Mesenchymal stem cell (in vitro differentiated cells and primary cell): ENCODE measurements around the gene C10orf143.

Experiments used
- DNase-seq: peaks from one replicate; pipeline ENCODE4 v3.0.0-alpha.2; 2013
- H2AFZ ChIP-seq: one replicate; pipeline ENCODE4 v1.6.1; 2013; ENCODE audit warnings: low read depth, mild to moderate bottlenecking, control low read depth, inconsistent platforms, low read length, moderate library complexity
- H2AK5ac ChIP-seq: 2 replicates; pipeline ENCODE4 v1.6.1; 2013; ENCODE audit warnings: low read length, moderate library complexity, mild to moderate bottlenecking, inconsistent platforms; ENCODE audit not compliant: severe bottlenecking
- H2BK120ac ChIP-seq: one replicate; pipeline ENCODE4 v1.6.1; 2013; ENCODE audit warnings: low read depth, mild to moderate bottlenecking, inconsistent platforms, low read length, moderate library complexity
- H2BK12ac ChIP-seq, 2 experiments: one replicate each; pipeline ENCODE4 v1.6.1; 2013; ENCODE audit warnings: inconsistent platforms in 2 of 2, low read length in 2 of 2, mild to moderate bottlenecking in 2 of 2, moderate library complexity in 2 of 2, control low read depth in 1 of 2
- H2BK15ac ChIP-seq: one replicate; pipeline ENCODE4 v1.6.1; 2013; ENCODE audit warnings: mild to moderate bottlenecking, low read depth, inconsistent platforms; ENCODE audit not compliant: poor library complexity, severe bottlenecking
- H2BK5ac ChIP-seq: 2 replicates; pipeline ENCODE4 v1.6.1; 2013; ENCODE audit warnings: low read depth, mild to moderate bottlenecking, low read length, control low read depth, inconsistent platforms; ENCODE audit not compliant: poor library complexity, severe bottlenecking
- H3K14ac ChIP-seq, 2 experiments: one replicate each; pipeline ENCODE4 v1.6.1; 2013; ENCODE audit warnings: inconsistent platforms in 2 of 2, low read length in 2 of 2, control low read depth in 1 of 2, mild to moderate bottlenecking in 1 of 2, moderate library complexity in 1 of 2
- H3K18ac ChIP-seq, 2 experiments: one replicate each; pipeline ENCODE4 v1.6.1; 2013; ENCODE audit warnings: inconsistent platforms in 2 of 2, low read length in 2 of 2, control low read depth in 1 of 2, low read depth in 1 of 2, mild to moderate bottlenecking in 1 of 2
- H3K23ac ChIP-seq, 2 experiments: one replicate each; pipeline ENCODE4 v1.6.1; 2013; ENCODE audit warnings: inconsistent platforms in 2 of 2, low read length in 2 of 2, mild to moderate bottlenecking in 2 of 2, moderate library complexity in 2 of 2, control low read depth in 1 of 2
- H3K27ac ChIP-seq: 2 replicates; pipeline ENCODE4 v1.5.1; 2013; ENCODE audit warnings: mild to moderate bottlenecking, moderate library complexity, low read length, control low read depth, inconsistent platforms; ENCODE audit not compliant: poor library complexity, severe bottlenecking
- H3K27me3 ChIP-seq, 2 experiments: 2 replicates each; pipeline versions ENCODE4 v1.6.1 to v1.7.0; 2013; ENCODE audit warnings: low read length in 2 of 2, mild to moderate bottlenecking in 2 of 2, moderate library complexity in 2 of 2, control low read depth in 1 of 2, inconsistent platforms in 1 of 2; ENCODE audit not compliant: control insufficient read depth in 1 of 2, insufficient read depth in 1 of 2
- H3K36me3 ChIP-seq, 2 experiments: 2 replicates each; pipeline versions ENCODE4 v1.6.1 to v1.7.0; 2013; ENCODE audit warnings: low read length in 2 of 2, control low read depth in 1 of 2, inconsistent platforms in 1 of 2, low read depth in 1 of 2, mild to moderate bottlenecking in 1 of 2; ENCODE audit not compliant: insufficient read depth in 2 of 2, control insufficient read depth in 1 of 2
- H3K4ac ChIP-seq, 2 experiments: one replicate each; pipeline ENCODE4 v1.6.1; 2013; ENCODE audit warnings: inconsistent platforms in 2 of 2, low read length in 2 of 2, mild to moderate bottlenecking in 2 of 2, moderate library complexity in 2 of 2, control low read depth in 1 of 2, low read depth in 1 of 2
- H3K4me1 ChIP-seq: 2 replicates; pipeline ENCODE4 v1.6.1; 2013; ENCODE audit warnings: low read depth, low read length, control low read depth; ENCODE audit not compliant: control insufficient read depth, insufficient read depth
- H3K4me2 ChIP-seq: 2 replicates; pipeline ENCODE4 v1.6.1; 2013; ENCODE audit warnings: low read length, mild to moderate bottlenecking, inconsistent platforms; ENCODE audit not compliant: poor library complexity, severe bottlenecking
- H3K4me3 ChIP-seq, 2 experiments: 2 replicates each; pipeline versions ENCODE4 v1.5.1 to v1.7.0; 2013; ENCODE audit warnings: low read length in 2 of 2, mild to moderate bottlenecking in 2 of 2, control low read depth in 1 of 2, low read depth in 1 of 2; ENCODE audit not compliant: insufficient read depth in 1 of 2
- H3K79me1 ChIP-seq: replicated peaks from 2 replicates; pipeline ENCODE4 v1.6.1; 2013; ENCODE audit warnings: mild to moderate bottlenecking, control low read depth, low read length, inconsistent platforms; ENCODE audit not compliant: poor library complexity, severe bottlenecking
- H3K9ac ChIP-seq: 2 replicates; pipeline ENCODE4 v1.7.0; 2013; ENCODE audit warnings: mild to moderate bottlenecking, low read length, moderate library complexity
- H3K9me3 ChIP-seq: 2 replicates; pipeline ENCODE4 v1.7.0; 2013; ENCODE audit warnings: mild to moderate bottlenecking, low read length; ENCODE audit not compliant: control insufficient read depth
- H4K8ac ChIP-seq: one replicate; pipeline ENCODE4 v1.6.1; 2013; ENCODE audit warnings: inconsistent platforms, mild to moderate bottlenecking, low read length, moderate library complexity
- H4K91ac ChIP-seq: one replicate; pipeline ENCODE4 v1.6.1; 2013; ENCODE audit warnings: mild to moderate bottlenecking, low read length, inconsistent platforms
- WGBS: methylation state at CpG from one replicate; pipeline ENCODE4 v1.1.7; 2013; ENCODE audit warnings: mixed read lengths; 5-methylcytosine and 5-hydroxymethylcytosine counted together

Gene C10orf143

DNA sequence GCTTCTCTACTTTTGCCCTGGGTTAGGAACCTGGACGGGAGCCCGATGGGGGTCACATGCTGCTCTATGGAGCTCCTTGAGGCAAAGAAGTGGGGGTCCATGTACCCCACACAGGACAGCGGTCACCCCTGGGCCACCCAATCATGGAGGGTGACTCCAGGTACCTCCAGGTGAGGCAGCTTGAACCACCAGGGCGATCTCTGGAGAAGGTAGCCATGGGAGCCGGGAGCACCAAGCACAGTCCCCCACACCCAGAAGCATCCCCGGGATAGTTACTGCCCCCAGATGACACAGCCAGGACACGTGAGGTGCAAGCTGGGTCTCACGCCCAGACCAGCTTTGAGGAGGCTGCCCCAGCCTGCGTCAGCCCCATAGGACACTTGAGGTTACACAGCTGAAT, 58.4 kb downstream of the C10orf143 start:
- H3K23ac ChIP-seq, result no peak overlapping the region
- no peak for DNase-seq
- H3K9me3 ChIP-seq, result peaks cover 13% of the 10 kb centered on the region
- no peaks in the 10 kb centered on the region for H3K36me3 ChIP-seq
- no peak overlapping the region for H3K9ac ChIP-seq
- H3K4ac ChIP-seq, result no peak overlapping the region
- no peaks in the 10 kb centered on the region for H3K4me1 ChIP-seq
- H3K79me1 ChIP-seq, result no peaks in the 10 kb centered on the region
- no peak overlapping the region for H3K18ac ChIP-seq
- 92% methylated on average over 9 of the region's 9 CpGs for whole genome bisulfite sequencing
- H2BK5ac ChIP-seq, result no peak overlapping the region
- H2AFZ ChIP-seq, result no peak overlapping the region
- H3K4me2 ChIP-seq, result no peak overlapping the region
- H3K4me3 ChIP-seq, result no peak overlapping the region
- H3K27ac ChIP-seq, result no peak overlapping the region
- H2BK15ac ChIP-seq, result no peak overlapping the region
- H2BK120ac ChIP-seq, result no peak overlapping the region
- no peak overlapping the region for H4K91ac ChIP-seq
- no peak overlapping the region for H3K14ac ChIP-seq
- H2BK12ac ChIP-seq, result no peak overlapping the region
- no peak overlapping the region for H4K8ac ChIP-seq
- no peak overlapping the region for H2AK5ac ChIP-seq
- H3K27me3 ChIP-seq, result peaks cover 0 to 6% of the 10 kb centered on the region in 2 experiments

DNA sequence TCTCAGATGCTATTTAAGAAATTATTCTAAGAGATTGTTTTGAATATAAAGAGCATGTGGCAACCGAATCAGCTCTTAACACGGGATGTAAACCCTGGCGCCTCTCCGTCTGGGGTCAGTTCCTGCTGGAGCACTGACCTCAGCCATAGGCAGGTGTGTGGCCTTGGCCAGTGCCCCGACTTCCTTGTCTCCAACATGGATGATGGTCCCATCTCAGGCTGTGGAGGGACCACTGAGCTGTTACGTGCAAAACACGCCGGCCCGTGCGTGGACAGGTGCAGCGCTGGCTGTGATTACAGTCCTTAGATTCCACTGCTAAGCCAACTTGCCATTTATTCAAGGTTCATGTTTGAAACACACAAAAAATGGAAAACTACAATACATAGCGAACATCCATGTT, 59.9 kb downstream of the C10orf143 start:
- 94% methylated on average over 12 of the region's 12 CpGs for WGBS
- no peak overlapping the region for H2BK120ac ChIP-seq
- H3K9ac ChIP-seq, result no peak overlapping the region
- H2BK5ac ChIP-seq, result no peak overlapping the region
- peaks cover 0 to 10% of the 10 kb centered on the region in 2 experiments for H3K27me3 ChIP-seq
- no peak for DNase-seq
- no peaks in the 10 kb centered on the region for H3K4me1 ChIP-seq
- H3K9me3 ChIP-seq, result peaks cover 13% of the 10 kb centered on the region
- no peak overlapping the region for H2AFZ ChIP-seq
- H2AK5ac ChIP-seq, result no peak overlapping the region
- H3K27ac ChIP-seq, result no peak overlapping the region
- H3K79me1 ChIP-seq, result no peaks in the 10 kb centered on the region
- H4K91ac ChIP-seq, result no peak overlapping the region
- H3K4me2 ChIP-seq, result no peak overlapping the region
- no peak overlapping the region for H3K18ac ChIP-seq
- H3K4ac ChIP-seq, result no peak overlapping the region
- H2BK12ac ChIP-seq, result no peak overlapping the region
- no peak overlapping the region for H4K8ac ChIP-seq
- no peak overlapping the region for H3K14ac ChIP-seq
- H3K36me3 ChIP-seq, result no peaks in the 10 kb centered on the region
- no peak overlapping the region for H2BK15ac ChIP-seq
- H3K4me3 ChIP-seq, result no peak overlapping the region
- H3K23ac ChIP-seq, result no peak overlapping the region

DNA sequence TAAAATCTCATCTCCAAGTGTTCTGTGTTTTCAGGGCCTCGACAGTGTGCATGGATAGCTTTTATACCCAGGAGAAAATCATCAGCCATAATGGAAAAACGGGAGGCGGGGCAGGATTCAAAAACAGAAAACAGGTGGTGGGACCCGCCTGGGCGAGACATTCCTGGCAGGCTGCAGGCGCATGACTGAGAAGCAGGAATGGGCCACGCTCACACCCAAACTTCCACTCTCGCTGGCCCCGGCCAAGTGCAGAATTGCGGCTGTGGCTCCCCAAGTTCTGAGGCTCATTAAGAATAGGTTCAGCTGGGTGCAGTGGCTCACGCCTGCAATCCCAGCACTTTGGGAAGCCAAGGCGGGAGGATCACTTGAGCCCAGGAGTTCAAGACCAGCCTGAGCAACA, 60.6 kb downstream of the C10orf143 start:
- no peaks in the 10 kb centered on the region for H3K79me1 ChIP-seq

DNA sequence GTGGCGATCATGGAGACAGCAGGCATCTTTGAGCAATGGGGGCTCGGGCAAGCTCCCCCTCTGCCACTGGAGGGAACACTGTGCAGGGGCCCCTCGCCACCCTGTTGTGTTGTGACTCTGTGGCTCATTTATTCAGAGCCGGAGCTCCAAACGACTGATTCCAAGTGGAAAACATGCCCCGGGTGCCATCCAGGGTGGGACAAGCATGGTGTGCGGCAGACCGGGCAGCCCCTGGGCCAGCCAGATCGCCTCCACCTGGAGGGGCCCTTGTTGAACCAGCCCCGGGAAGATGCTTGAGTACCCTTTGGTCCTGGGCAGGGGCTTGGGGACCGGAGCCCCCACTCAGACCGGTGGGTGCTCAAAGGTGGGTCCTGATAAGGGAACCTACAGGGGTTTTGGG, 61.4 kb downstream of the C10orf143 start:
- Histone ChIP-seq H2AFZ (no peak overlapping the region), H3K9me3 (peaks cover 6% of the 10 kb centered on the region), H3K14ac (no peak overlapping the region), H3K36me3 (no peaks in the 10 kb centered on the region), H3K23ac (no peak overlapping the region), H2BK12ac (no peak overlapping the region), H3K4ac (no peak overlapping the region), H2BK120ac (no peak overlapping the region), H3K4me3 (no peak overlapping the region), H3K4me1 (no peaks in the 10 kb centered on the region), H2BK5ac (no peak overlapping the region), H2AK5ac (no peak overlapping the region), H3K79me1 (no peaks in the 10 kb centered on the region), H3K9ac (no peak overlapping the region), H3K27ac (no peak overlapping the region), H4K8ac (no peak overlapping the region), H3K18ac (no peak overlapping the region), H2BK15ac (no peak overlapping the region), H4K91ac (no peak overlapping the region), H3K4me2 (no peak overlapping the region), H3K27me3 (peaks cover 0 to 10% of the 10 kb centered on the region in 2 experiments)
- WGBS, result 84% methylated on average over 12 of the region's 12 CpGs
- DNase-seq, result no peak

More for the DNA sequence above, 60.6 kb downstream of the C10orf143 start:
- DNase-seq, result no peak
- Histone ChIP-seq H3K14ac (no peak overlapping the region), H3K18ac (no peak overlapping the region), H3K9me3 (peaks cover 13% of the 10 kb centered on the region), H2BK120ac (no peak overlapping the region), H2AK5ac (no peak overlapping the region), H3K9ac (no peak overlapping the region), H3K4me3 (no peak overlapping the region), H2AFZ (no peak overlapping the region), H3K36me3 (no peaks in the 10 kb centered on the region), H2BK5ac (no peak overlapping the region), H3K4me2 (no peak overlapping the region), H3K4me1 (no peaks in the 10 kb centered on the region), H3K23ac (no peak overlapping the region), H3K27me3 (peaks cover 0 to 10% of the 10 kb centered on the region in 2 experiments), H2BK15ac (no peak overlapping the region), H2BK12ac (no peak overlapping the region), H3K27ac (no peak overlapping the region), H4K8ac (no peak overlapping the region), H4K91ac (no peak overlapping the region), H3K4ac (no peak overlapping the region)
- 87% methylated on average over 12 of the region's 12 CpGs for WGBS
